ENCODE measurements around the gene EVA1C. TPM values are rescaled to one million over a fixed set of nuclear protein-coding genes. Genes with fewer than 3 reads are reported as not detected.

Gene EVA1C
- polyA plus RNA-seq, 1 of the 3 experiments (the other 2 are of a cell fraction), result 10.1 TPM

DNA sequence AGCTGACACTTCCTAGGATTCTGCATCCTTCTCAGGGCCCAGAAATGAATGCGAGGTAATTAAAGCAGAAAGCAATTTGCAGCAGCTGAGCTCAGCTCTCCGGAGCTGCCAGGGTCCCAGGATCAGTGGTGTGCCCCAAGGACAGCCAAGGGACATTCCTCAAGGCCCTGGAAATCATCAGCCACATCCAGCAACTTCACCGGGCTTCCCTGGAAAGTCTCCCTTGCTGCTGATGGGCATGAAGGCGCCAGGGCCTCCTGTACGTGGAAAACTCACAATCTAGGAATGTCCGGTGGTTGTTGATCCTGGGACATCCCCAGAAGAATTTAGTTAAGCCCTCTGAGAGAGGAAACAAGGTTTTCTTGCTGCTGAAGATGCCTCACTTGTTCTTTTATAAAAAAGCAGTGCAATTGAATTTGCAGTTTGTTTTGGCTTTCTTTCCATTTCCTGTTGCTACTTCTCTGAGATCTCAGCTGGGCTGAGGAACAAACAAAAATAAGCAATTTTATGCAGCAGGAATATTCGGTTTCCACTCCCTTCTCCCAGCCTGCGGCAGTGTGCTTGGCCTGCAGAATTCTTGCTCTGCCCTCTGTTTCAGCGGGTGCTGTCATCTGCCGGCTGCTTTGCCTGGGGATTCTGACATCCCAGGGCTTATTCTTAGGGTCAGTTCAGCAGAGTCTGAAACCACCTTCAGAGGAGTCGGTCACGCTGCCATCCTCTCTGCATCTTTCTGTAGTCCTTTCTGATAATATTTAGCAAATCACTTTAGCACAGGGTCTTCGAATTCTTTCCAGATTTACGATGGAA is 86.9 kb downstream of the EVA1C start:
- CTCF ChIA-PET, result no interaction called here
- WGBS (ENCODE audit: low lambda C conversion rate), result 66% methylated on average over 12 of the region's 14 CpGs
- Histone ChIP-seq H3K4me2 (peak overlapping the region; percentile 69), H3K4me3 (ENCODE audit: low read depth in 2 of 2, low read length in 1 of 2) (peak overlapping the region in 1 of 2 experiments; percentile 3; a peak in 1 of 4 replicates), H3K9me2 (no peaks in the 10 kb centered on the region), H3F3A (replicated peaks; ENCODE audit: insufficient read depth) (peaks cover 54% of the 10 kb centered on the region), H3K79me2 (ENCODE audit: insufficient read depth) (peaks cover 26% of the 10 kb centered on the region; the same call in 1 of the 2 replicates), H3K27ac (ENCODE audit: low read depth in 2 of 2, low read length in 1 of 2) (peak overlapping the region; percentile 8 to 98; a peak in 3 of 4 replicates), H3K9me3 (no peaks in the 10 kb centered on the region), H2AFZ (ENCODE audit: low read depth) (no peak overlapping the region), H3K9ac (peak overlapping the region; percentile 69), H3K4me1 (ENCODE audit: control insufficient read depth in 1 of 2, insufficient read depth in 2 of 2, low read depth in 1 of 2, low read length in 1 of 2) (peaks cover 0 to 37% of the 10 kb centered on the region in 2 experiments; a peak in 2 of 4 replicates), H4K20me1 (ENCODE audit: insufficient read depth) (no peaks in the 10 kb centered on the region), H3K36me3 (replicated peaks in 1 of 2; ENCODE audit: control insufficient read depth in 1 of 2, insufficient read depth in 2 of 2, low read length in 1 of 2) (peaks cover 0 to 30% of the 10 kb centered on the region in 2 experiments), H3K27me3 (ENCODE audit: insufficient read depth) (no peaks in the 10 kb centered on the region)
- DNase-seq, result no peak
- POLR2A ChIA-PET, result no interaction called here
- TF ChIP-seq FOSL2 (IDR thresholded peaks at IDR 0.05; ENCODE audit: borderline replicate concordance, low read depth) (peak; percentile 74), FOXJ3 (CRISPR knock-in tag; IDR thresholded peaks at IDR 0.05) (no peak), TCF12 (IDR thresholded peaks at IDR 0.05) (peak; percentile 92), MAX (IDR thresholded peaks at IDR 0.05; ENCODE audit: low read depth) (0 out of 2 replicates have a peak, but pooled peaks have one; percentile 33), YY1 (IDR thresholded peaks at IDR 0.05; ENCODE audit: low read depth) (no peak), PBX3 (IDR thresholded peaks at IDR 0.05) (peak; percentile 85), ZBTB33 (IDR thresholded peaks at IDR 0.05; ENCODE audit: borderline replicate concordance, low read depth) (0 out of 2 replicates have a peak, but pooled peaks have one; percentile 44), CTCF (IDR thresholded peaks at IDR 0.05) (no peak), MXI1 (IDR thresholded peaks at IDR 0.05; ENCODE audit: low read depth, low read length) (no peak), MEF2A (IDR thresholded peaks at IDR 0.05; ENCODE audit: borderline replicate concordance, low read depth) (peak; percentile 43; the same call in 1 of the 2 replicates), JUND (IDR thresholded peaks at IDR 0.05) (peak; percentile 83), ELF1 (IDR thresholded peaks at IDR 0.05) (no peak), EZH2phosphoT487 (IDR thresholded peaks at IDR 0.05; ENCODE audit: borderline replicate concordance, low read depth) (no peak), CHD2 (IDR thresholded peaks at IDR 0.05; ENCODE audit: low read length, partially characterized antibody) (no peak), TAF1 (IDR thresholded peaks at IDR 0.05; ENCODE audit: borderline replicate concordance, low read depth, low read length) (no peak), SIN3A (IDR thresholded peaks at IDR 0.05; ENCODE audit: borderline replicate concordance, low read depth, low read length) (no peak), TEAD4 (IDR thresholded peaks at IDR 0.05; ENCODE audit: borderline replicate concordance, insufficient read depth) (peak; percentile 85), RFX5 (IDR thresholded peaks at IDR 0.05; ENCODE audit: low read length) (no peak), GABPA (IDR thresholded peaks at IDR 0.05; ENCODE audit: low read depth) (no peak), FOXM1 (IDR thresholded peaks at IDR 0.05; ENCODE audit: low read depth) (peak; percentile 61; the same call in 1 of the 2 replicates), POLR2AphosphoS5 (IDR thresholded peaks at IDR 0.05; ENCODE audit: low read depth, low read length) (peak; percentile 27; the same call in 1 of the 2 replicates), EP300 (IDR thresholded peaks at IDR 0.05; ENCODE audit: borderline replicate concordance in 1 of 2, low read depth in 1 of 2, low read length in 1 of 2) (peak in 1 of 2 experiments; percentile 92; a peak in 2 of 4 replicates)
- TF ChIP-seq, protein P1, sequence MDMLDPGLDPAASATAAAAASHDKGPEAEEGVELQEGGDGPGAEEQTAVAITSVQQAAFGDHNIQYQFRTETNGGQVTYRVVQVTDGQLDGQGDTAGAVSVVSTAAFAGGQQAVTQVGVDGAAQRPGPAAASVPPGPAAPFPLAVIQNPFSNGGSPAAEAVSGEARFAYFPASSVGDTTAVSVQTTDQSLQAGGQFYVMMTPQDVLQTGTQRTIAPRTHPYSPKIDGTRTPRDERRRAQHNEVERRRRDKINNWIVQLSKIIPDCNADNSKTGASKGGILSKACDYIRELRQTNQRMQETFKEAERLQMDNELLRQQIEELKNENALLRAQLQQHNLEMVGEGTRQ (IDR thresholded peaks at IDR 0.05; ENCODE audit: borderline replicate concordance, low read depth, low read length), result no peak
- TF ChIP-seq, protein P2, sequence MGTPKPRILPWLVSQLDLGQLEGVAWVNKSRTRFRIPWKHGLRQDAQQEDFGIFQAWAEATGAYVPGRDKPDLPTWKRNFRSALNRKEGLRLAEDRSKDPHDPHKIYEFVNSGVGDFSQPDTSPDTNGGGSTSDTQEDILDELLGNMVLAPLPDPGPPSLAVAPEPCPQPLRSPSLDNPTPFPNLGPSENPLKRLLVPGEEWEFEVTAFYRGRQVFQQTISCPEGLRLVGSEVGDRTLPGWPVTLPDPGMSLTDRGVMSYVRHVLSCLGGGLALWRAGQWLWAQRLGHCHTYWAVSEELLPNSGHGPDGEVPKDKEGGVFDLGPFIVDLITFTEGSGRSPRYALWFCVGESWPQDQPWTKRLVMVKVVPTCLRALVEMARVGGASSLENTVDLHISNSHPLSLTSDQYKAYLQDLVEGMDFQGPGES (IDR thresholded peaks at IDR 0.05; ENCODE audit: low read depth, low read length), result no peak
- TF ChIP-seq, protein P3, sequence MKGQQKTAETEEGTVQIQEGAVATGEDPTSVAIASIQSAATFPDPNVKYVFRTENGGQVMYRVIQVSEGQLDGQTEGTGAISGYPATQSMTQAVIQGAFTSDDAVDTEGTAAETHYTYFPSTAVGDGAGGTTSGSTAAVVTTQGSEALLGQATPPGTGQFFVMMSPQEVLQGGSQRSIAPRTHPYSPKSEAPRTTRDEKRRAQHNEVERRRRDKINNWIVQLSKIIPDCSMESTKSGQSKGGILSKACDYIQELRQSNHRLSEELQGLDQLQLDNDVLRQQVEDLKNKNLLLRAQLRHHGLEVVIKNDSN (IDR thresholded peaks at IDR 0.05; ENCODE audit: borderline replicate concordance, low read depth), result no peak
